Measurements from ENCODE around the gene SETD6. TPM values are rescaled to one million over a fixed set of nuclear protein-coding genes. Genes with fewer than 3 reads are reported as not detected.

The SETD6 gene
- total RNA-seq, 4 donors from 2014 or later, result 16.0 to 37.2 (median 19.0) TPM

- TF ChIP-seq, protein P1, sequence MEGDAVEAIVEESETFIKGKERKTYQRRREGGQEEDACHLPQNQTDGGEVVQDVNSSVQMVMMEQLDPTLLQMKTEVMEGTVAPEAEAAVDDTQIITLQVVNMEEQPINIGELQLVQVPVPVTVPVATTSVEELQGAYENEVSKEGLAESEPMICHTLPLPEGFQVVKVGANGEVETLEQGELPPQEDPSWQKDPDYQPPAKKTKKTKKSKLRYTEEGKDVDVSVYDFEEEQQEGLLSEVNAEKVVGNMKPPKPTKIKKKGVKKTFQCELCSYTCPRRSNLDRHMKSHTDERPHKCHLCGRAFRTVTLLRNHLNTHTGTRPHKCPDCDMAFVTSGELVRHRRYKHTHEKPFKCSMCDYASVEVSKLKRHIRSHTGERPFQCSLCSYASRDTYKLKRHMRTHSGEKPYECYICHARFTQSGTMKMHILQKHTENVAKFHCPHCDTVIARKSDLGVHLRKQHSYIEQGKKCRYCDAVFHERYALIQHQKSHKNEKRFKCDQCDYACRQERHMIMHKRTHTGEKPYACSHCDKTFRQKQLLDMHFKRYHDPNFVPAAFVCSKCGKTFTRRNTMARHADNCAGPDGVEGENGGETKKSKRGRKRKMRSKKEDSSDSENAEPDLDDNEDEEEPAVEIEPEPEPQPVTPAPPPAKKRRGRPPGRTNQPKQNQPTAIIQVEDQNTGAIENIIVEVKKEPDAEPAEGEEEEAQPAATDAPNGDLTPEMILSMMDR (IDR thresholded peaks at IDR 0.05), result no peak
- DNase-seq (ENCODE audit: low spot score) (no peak), ATAC-seq (ENCODE audit: low FRiP score) (no peak)
These were observed 12.0 kb upstream of the SETD6 start for GRCh38 chr16:58503166-58503862.

DNA sequence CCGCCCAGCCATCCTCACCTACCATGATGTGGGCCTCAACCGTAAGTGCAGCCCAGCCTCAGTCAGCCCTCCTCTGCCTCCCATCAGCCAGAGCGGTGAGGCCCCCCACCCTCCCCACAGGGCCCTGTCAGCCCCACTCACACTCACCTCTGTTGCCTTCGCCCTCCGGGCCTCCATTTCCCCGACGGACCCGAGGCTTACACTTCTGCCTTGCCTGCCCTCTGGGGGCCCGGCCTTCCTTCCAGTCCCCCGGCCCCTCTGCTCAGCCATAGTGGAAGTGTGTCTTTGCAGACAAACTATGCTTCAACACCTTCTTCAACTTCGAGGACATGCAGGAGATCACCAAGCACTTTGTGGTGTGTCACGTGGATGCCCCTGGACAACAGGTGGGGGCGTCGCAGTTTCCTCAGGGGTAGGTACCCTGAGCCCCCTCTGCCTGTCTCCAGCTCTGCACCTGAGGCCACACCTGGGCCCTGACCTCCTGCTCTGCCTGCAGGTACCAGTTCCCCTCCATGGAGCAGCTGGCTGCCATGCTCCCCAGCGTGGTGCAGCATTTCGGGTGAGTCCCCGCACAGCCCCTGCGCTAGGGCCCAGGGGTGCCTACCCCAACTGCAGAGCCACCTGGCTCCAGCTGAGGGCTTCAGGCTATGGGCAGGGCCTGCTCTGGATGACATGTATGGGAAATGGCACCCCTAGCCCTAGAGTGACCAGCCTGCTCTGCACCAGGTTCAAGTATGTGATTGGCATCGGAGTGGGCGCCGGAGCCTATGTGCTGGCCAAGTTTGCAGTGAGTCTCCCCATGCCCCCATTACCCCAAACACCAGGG is 11.2 kb upstream of the SETD6 start:
- DNase-seq (ENCODE audit: low spot score) (no peak), ATAC-seq (ENCODE audit: low FRiP score) (no peak)
- TF ChIP-seq, protein P1 (IDR thresholded peaks at IDR 0.05), result no peak

GRCh38 chr16:58506241-58507194 is 8.8 kb upstream of the SETD6 start:
- ATAC-seq (ENCODE audit: low FRiP score), result no peak
- TF ChIP-seq, protein P1 (IDR thresholded peaks at IDR 0.05), result no peak
- DNase-seq (ENCODE audit: low spot score), result no peak

- DNase-seq (ENCODE audit: low spot score) (no peak), ATAC-seq (ENCODE audit: low FRiP score) (no peak)
- TF ChIP-seq, protein P1 (IDR thresholded peaks at IDR 0.05), result no peak
These were observed 7.9 kb upstream of the SETD6 start for GRCh38 chr16:58507195-58507962.

- DNase-seq (ENCODE audit: low spot score), result no peak
- no peak for ATAC-seq (ENCODE audit: low FRiP score)
- TF ChIP-seq, protein P1 (IDR thresholded peaks at IDR 0.05), result no peak
These were observed 7.2 kb upstream of the SETD6 start for GRCh38 chr16:58507963-58508670.
